ENCODE data around the gene DPP4. TPM values are rescaled to one million over a fixed set of nuclear protein-coding genes. Genes with fewer than 3 reads are reported as not detected.

DPP4 gene
- polyA plus RNA-seq, 1 donor (not counting 4 experiments of a cell fraction or from before 2014, with no cell fraction given), result 1.1 TPM

DNA sequence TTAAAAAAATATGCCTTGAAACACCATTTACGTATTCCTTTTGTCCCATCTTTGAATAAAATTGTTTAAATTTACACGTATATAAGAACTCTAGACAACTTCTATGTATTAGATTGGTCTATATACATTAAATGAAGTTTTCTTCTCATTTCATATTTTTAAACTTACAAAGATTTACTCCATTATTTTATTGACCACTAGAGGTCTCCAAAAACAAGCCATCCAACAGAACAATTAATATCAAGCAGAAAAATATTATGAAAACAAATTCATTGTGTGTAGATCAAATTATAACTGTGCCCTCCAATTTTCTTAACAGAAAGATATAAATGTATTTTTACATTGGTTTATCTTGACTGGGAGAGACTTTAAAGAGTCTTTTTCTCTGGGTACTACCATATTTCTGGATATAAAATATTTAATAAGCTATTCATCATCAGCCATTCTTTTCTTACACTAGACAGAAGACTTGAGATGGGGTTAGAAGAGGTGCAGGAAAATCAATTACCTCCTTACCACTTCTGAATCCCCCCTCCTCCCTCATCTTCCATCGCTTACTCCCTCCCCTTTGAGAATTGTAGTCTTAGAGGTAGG lies 66.5 kb downstream of the DPP4 start:
- no peak overlapping the region for H2AFZ ChIP-seq (ENCODE audit: control insufficient read depth, low read length)

DNA sequence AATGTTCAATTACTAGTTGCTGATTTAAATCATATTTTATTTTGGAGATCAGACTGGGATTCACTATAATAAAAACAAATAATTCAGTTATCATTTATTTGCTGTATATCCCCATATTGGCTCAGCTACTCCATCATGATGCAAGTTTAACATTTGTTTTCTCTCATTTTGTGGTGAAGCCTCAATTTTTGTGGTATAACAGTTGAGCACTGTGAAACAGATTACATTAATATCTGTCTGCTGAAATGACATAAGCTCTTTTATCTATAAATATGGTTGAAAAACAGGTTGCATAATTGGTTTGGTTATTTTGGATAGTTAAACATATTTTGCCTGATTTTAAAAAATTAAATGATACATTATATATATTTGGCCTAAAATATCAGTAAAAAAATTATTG lies 67.7 kb downstream of the DPP4 start:
- FAIRE-seq (no peak), DNase-seq (ENCODE audit: low read depth, low spot score) (no peak)
- Histone ChIP-seq H3K9ac (ENCODE audit: control insufficient read depth, extremely low read depth, insufficient read depth, low read length) (no peak overlapping the region), H3K4me2 (ENCODE audit: control insufficient read depth, extremely low read depth, insufficient read depth, low read depth, low read length) (no peak overlapping the region), H3K9me1 (ENCODE audit: control insufficient read depth, extremely low read depth, insufficient read depth, low read length) (no peaks in the 10 kb centered on the region), H2AFZ (ENCODE audit: control insufficient read depth, low read length) (no peak overlapping the region), H3K27me3 (ENCODE audit: control insufficient read depth, extremely low read depth, insufficient read depth, low read length) (no peaks in the 10 kb centered on the region), H3K9me3 (ENCODE audit: control insufficient read depth, low read depth, low read length) (no peaks in the 10 kb centered on the region), H3K4me1 (ENCODE audit: control insufficient read depth, extremely low read depth, insufficient read depth, low read length) (no peaks in the 10 kb centered on the region), H3K27ac (ENCODE audit: control insufficient read depth, insufficient read depth, low read length) (no peak overlapping the region), H4K20me1 (ENCODE audit: control insufficient read depth, extremely low read depth, insufficient read depth, low read length) (no peaks in the 10 kb centered on the region), H3K4me3 (ENCODE audit: control insufficient read depth in 2 of 3, extremely low read depth in 1 of 3, insufficient read depth in 2 of 3, low read depth in 1 of 3, low read length in 3 of 3) (no peak overlapping the region), H3K36me3 (ENCODE audit: control insufficient read depth in 2 of 2, extremely low read depth in 1 of 2, insufficient read depth in 2 of 2, low read length in 2 of 2) (no peaks in the 10 kb centered on the region), H3K79me2 (ENCODE audit: control insufficient read depth, insufficient read depth, low read length) (no peaks in the 10 kb centered on the region)
- no peak for TF ChIP-seq EZH2 (IDR thresholded peaks at IDR 0.05; ENCODE audit: low read length)
- TF ChIP-seq, protein P1, sequence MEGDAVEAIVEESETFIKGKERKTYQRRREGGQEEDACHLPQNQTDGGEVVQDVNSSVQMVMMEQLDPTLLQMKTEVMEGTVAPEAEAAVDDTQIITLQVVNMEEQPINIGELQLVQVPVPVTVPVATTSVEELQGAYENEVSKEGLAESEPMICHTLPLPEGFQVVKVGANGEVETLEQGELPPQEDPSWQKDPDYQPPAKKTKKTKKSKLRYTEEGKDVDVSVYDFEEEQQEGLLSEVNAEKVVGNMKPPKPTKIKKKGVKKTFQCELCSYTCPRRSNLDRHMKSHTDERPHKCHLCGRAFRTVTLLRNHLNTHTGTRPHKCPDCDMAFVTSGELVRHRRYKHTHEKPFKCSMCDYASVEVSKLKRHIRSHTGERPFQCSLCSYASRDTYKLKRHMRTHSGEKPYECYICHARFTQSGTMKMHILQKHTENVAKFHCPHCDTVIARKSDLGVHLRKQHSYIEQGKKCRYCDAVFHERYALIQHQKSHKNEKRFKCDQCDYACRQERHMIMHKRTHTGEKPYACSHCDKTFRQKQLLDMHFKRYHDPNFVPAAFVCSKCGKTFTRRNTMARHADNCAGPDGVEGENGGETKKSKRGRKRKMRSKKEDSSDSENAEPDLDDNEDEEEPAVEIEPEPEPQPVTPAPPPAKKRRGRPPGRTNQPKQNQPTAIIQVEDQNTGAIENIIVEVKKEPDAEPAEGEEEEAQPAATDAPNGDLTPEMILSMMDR (optimal IDR thresholded peaks at IDR 0.05 in 1 of 3, IDR thresholded peaks at IDR 0.05 in 1 of 3, conservative IDR thresholded peaks at IDR 0.05 in 1 of 3; ENCODE audit: extremely low read depth in 1 of 3, insufficient read depth in 2 of 3, low read length in 3 of 3), result no peak
- dilution Hi-C loops (cut with MboI; ENCODE audit: extremely low pct_ligation_motif_present, low sequenced_read_pairs), result no loop called here

More for the DNA sequence above, 66.5 kb downstream of the DPP4 start:
- Histone ChIP-seq H3K27ac (ENCODE audit: control insufficient read depth, insufficient read depth, low read length) (no peak overlapping the region), H3K4me1 (ENCODE audit: control insufficient read depth, extremely low read depth, insufficient read depth, low read length) (no peaks in the 10 kb centered on the region), H3K27me3 (ENCODE audit: control insufficient read depth, extremely low read depth, insufficient read depth, low read length) (no peaks in the 10 kb centered on the region), H3K9me1 (ENCODE audit: control insufficient read depth, extremely low read depth, insufficient read depth, low read length) (no peaks in the 10 kb centered on the region), H3K9me3 (ENCODE audit: control insufficient read depth, low read depth, low read length) (no peaks in the 10 kb centered on the region), H3K4me2 (ENCODE audit: control insufficient read depth, extremely low read depth, insufficient read depth, low read depth, low read length) (no peak overlapping the region), H3K36me3 (ENCODE audit: control insufficient read depth in 2 of 2, extremely low read depth in 1 of 2, insufficient read depth in 2 of 2, low read length in 2 of 2) (no peaks in the 10 kb centered on the region), H3K79me2 (ENCODE audit: control insufficient read depth, insufficient read depth, low read length) (no peaks in the 10 kb centered on the region), H3K4me3 (ENCODE audit: control insufficient read depth in 2 of 3, extremely low read depth in 1 of 3, insufficient read depth in 2 of 3, low read depth in 1 of 3, low read length in 3 of 3) (no peak overlapping the region), H3K9ac (ENCODE audit: control insufficient read depth, extremely low read depth, insufficient read depth, low read length) (no peak overlapping the region), H4K20me1 (ENCODE audit: control insufficient read depth, extremely low read depth, insufficient read depth, low read length) (no peaks in the 10 kb centered on the region)
- FAIRE-seq (no peak), DNase-seq (ENCODE audit: low read depth, low spot score) (no peak)
- dilution Hi-C loops (cut with MboI; ENCODE audit: extremely low pct_ligation_motif_present, low sequenced_read_pairs), result no loop called here
- no peak for TF ChIP-seq EZH2 (IDR thresholded peaks at IDR 0.05; ENCODE audit: low read length)
- TF ChIP-seq, protein P1 (optimal IDR thresholded peaks at IDR 0.05 in 1 of 3, IDR thresholded peaks at IDR 0.05 in 1 of 3, conservative IDR thresholded peaks at IDR 0.05 in 1 of 3; ENCODE audit: extremely low read depth in 1 of 3, insufficient read depth in 2 of 3, low read length in 3 of 3), result peak in 2 of 3 experiments; percentile 26 to 36

Data from keratinocyte (primary cell).